NCI-H128 (cell line): Measurements from ENCODE around the gene APOL3.
"Not testable (repeated sequence)": the region's sequence is repeated elsewhere in the genome, so short reads cannot be mapped to it uniquely, and the experiment has no call there.

Source experiments
- DNase-seq: peaks from one replicate; lab custom pipeline; 2025; ENCODE audit not compliant: unreplicated experiment; lab: John Stamatoyannopoulos, UW

Gene APOL3

DNA sequence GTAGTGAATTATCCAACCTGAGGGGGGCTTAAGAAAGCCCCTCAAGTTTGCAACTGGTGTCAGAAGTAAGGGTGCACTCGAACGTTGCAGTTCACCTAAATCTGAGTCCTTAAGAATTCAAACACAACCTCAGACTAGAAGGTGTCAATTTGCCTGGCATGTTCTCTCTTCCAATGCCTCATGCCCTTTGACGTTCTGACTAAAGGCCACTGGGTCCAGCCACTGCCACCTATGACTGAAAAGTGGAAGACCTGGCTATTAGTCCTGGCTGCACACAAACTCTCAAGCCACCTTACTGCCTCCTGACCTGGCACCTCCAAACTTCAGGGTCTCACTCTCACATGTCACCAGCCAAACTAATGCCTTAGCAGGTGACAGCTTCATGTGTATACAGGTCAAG lies 33.0 kb upstream of the APOL3 start:
- DNase-seq = no peak

DNA sequence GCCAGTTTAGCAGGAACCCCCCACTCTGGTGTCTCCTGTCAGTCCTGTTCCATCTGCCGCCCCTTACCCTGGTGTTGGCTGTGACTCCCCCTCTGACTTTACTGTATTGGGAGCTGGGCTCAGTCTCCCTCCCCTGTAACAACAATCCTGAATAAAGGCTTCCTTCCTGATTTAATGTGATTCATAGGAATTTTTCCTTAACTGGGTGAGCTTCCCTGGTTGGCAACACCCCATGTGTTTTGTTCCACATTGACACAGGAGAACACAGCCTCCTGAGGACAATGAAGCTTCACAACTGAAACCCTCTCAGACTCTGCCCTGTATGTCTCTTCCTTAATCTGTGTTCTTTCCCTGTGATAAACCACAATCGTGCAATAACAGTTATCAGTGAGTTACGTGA lies 32.6 kb upstream of the APOL3 start:
- no peak for DNase-seq

DNA sequence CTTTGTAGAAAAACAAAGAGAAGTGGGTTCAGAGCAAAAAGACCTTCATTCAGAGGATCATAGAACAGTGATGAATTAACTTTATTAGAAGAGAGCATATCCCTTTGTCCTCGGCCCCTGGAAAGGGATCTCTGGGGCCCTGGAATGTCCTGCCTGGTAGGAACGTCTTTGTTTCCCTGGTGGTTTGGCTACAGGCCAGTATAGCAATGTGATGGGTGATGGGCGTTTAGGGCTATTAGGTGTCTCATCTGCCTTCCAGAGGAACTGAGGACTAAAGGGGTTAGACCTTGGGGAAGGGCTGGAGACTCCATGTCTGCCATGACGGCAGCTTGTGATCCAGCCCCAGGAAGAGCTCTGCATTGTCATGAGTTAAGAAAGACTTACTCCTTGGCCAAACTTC lies 32.0 kb upstream of the APOL3 start:
- DNase-seq = no peak

DNA sequence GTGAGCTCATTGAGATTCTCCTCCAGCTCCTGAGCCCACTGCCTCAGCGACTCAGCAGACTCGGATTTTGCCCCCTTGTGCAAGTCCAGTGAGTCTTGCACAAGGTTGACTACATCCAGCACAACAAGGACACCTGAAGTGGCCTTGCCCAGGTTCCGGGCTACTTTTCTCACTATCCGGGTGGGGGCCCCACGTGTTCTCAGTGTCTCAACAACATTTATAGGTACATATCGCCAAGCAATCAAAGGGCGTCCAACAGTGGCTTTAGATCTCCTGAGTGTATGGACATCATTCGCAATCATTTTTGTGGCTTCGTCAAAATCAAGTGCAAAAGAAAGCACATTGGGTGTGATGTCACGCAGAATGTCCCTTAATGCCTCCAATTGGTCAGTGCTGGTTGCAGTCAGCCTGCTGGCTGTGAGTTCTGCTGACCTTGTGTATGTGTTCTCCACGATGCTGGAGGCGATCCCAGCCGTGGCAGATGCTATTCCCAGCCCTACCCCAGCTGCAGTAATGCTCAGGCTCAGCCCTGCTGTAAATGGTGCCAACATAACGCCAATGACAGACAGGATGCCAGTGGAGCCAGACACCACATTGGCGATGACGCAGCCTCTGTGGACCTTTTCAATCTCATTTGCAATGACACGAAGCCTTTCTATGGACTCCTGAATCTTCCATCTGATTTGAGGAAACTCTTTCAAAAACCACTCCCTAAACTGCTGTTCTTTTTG lies 30.7 kb upstream of the APOL3 start:
- DNase-seq = no peak

DNA sequence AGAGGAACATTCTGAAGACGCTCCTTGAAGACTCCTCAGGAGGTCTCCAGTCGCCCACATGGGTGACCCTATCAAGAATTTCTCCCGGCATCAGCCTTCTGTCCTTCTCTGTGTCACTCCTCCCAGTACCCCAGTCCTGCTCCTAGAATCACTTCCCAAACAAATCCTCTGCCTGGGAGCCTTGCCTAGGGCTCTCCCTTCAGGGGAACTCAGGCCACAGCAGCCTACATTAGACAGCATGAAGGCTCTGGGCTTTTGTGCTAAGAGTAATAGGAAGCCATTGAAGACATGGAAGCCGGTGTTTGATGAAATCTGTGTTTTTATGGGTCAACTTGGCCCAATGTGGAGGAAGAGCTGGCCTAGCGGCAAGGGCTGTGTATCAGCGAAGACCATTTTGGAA lies 27.3 kb upstream of the APOL3 start:
- not testable (repeated sequence) for DNase-seq

DNA sequence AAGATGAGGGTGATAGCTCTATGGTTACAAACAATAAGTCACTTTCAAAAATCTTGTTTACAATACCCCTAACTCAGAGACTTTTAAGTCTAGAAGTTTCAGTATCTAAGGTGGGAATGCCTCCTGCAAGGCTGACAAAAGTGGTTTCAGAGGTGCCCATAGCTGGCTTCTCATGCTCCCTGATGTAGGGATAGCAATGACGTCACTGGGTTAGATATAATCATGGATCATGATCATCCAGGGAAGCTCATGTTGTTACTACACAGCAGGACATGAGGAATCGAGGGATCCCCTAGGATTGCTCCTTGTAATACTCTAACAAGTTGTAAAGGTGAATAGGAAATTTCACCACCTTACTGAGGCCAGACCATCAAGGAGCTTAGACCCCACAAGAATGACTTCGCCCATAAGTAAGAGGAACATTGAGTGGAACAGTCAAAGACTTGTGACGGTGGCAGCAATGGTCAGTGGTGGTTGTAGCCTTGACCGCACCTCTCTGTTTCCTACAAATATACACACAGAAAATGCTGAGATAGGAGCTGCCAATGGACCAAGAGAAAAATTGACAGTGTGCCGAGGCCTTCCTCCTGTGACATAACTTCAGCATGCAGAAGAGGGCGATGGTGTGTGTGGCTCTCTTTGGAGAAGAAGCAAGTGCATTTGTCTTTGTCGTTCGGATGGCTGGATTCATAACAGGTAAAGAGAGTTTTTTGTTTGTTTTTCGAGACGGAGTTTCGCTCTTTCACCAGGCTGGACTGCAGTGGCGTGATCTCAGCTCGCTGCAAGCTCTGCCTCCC lies 25.5 kb upstream of the APOL3 start:
- DNase-seq = no peak

DNA sequence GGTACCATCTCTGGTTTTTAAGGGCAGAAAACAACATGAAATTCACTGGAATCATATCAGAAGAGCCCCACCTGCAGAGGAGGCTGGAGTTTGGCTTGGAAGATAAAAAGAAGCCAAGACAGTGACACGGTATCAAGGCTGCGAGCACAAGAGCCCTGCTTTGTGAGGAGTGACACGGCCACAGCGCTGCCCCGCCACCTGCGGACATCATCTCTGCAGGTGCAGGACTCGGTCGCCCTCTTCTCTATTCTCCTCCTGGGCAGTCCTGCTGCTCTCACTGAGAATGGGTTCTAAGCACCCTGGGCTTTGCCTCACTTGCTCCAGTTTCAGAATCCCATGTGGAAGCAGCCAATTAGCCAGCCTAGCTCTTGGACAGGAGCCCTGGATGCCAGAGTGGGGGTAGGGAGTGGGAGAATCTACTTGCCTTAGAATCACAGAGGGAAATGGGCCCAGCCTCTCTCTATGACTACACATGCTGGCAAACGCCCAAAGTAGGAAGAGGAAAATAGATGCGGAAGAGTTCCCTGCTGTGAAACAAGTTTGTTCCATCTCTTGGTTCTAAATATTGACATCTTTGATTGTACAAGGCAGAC lies 24.0 kb upstream of the APOL3 start:
- no peak for DNase-seq

DNA sequence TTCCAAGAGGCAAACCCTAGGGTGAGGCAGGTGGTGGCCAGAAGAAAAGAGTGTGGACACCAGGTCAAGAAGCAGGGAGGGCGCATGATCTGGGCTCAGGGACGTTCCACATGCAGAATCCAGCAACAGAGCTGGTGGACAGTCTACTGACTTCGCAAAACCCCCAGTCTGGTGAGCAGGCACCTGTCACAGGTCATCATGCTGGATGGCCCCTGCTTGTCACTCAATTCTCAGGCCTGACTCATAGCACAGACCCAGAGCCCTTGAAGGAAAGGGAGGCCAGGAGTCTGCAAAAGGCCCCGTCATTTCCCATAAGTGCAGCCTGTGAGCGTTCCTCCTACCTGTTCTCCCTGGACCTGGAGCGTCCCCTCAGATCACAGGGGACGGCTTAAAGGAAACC lies 22.9 kb upstream of the APOL3 start:
- no peak for DNase-seq

DNA sequence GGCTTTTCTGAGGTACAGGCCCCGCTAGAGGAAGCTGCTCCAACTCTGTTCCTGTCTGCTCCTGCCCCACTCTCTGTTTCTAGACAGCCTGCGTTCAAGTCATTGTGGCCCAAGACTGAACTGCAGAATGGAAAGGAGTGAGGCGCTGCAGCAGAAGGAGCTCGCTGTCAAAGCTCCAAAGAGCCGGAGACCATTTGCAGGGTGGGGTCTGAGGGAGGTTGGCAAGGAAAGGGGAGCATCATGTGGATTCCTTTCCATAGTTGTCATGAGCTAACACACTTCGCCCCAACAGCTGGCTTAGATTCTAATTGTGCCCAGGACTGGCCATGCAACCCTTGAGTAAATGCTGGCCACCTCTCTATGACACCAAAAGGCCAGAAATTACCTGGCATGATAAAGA lies 22.3 kb upstream of the APOL3 start:
- no peak for DNase-seq

DNA sequence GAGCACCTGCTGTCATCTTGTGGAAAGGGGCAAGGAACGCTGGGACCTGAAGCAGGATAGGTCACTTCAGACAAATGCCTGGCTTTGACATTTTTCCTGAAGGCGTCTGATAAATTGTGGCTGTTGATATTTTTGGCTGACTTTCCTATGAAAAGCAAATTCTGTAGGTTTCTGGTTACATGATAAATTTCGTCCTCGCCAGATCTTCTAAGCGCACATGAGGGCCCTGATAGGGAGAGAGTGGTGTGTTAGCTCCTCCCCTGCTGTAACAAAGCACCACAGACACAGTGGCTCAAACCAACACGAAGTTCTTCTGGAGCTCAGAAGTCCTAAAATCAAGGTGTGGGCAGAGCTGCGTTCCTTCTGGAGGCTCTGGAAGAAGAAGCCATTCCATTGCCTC lies 21.5 kb upstream of the APOL3 start:
- DNase-seq = no peak

DNA sequence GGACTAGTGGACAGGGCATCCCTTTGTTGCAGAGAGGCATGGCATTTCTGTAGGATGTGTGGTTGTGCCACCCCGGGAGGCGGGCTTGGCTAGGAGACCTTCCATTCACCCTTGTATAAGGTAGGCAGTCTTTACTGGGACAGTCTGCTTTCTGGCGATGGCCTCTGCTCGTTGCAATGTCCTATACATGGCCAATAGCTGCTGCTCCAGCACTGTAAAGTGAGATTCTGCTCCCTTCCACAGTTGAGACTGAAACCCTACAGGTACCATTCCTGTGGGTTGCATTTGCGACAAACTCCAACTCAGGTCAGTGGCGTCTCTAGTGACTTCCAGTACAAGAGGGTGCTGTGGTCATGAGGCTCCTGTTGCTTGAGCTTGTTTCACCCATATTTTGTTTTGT lies 20.4 kb upstream of the APOL3 start:
- DNase-seq = no peak

DNA sequence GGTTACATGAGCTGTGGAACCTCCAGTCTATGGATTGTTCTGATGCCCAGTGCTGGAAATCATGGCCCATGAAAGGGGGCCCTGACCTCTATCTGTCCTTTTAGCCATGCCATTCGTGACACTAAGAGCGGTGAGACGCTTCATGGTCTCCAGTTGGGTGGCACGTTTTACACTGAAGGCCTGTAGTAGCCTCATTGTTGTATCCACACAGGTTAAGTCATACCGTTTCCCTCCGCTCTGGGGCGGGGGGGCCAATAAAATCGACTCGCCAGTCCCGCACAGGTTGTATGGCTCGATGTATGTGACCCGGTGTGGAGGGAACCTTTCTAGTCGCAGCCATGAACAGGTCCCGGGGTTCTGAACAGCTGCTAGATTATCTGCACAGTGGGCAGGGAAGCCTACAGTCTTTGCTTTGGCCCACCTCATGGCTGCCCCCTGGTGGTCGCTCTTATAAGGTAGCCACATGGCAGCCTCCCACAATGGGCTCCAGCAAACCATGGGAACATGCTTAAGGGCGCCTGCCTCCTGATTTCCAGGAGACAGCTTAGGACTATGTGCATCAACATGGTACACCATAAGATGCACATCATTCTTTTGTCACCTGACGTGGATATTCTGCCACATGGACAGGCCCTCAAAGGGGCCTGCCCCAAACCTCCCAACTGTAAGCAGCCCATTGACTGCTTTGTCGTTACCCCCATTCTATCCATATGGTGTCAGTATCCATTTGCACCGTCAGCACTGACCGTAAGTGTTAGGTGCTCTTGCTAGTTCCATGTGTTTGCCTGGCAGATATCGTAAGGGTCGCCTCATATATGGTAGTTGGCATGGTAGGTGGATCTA lies 19.7 kb upstream of the APOL3 start:
- DNase-seq = no peak

DNA sequence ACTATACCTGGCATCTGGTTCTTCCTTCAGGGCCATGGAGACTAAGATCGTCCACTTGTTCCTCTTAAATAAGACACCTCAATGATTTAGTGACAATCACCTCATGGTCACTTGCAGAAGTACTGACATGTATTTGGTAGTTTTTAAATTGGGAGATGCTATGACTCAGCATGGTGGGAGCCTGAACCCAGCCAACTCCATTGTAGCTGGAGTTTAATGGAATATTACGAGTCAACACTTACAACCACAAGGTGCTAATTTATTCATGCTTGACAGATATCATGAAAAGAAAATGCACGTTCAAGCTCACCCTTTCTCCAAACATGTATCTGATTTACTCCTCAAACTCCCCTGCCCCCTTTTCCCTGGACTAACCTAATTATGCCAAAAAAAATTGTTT lies 16.6 kb upstream of the APOL3 start:
- DNase-seq = no peak

DNA sequence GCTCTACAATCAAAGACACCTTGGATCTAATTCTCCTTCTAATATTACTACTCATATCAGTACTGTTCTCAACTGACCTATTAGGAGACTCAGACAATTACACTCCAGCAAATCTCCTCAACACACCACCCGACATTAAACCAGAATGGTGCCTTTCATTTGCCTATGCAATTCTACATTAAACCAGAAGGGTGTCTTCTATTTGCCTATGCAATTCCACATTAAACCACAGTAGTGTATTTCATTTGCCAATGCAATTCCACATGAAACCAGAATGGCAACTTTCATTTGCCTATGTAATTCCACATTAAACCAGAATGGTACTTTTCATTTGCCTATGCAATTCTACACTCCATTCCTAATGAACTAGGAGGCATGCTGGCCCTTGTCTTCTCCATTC lies 15.3 kb upstream of the APOL3 start:
- DNase-seq = no peak

DNA sequence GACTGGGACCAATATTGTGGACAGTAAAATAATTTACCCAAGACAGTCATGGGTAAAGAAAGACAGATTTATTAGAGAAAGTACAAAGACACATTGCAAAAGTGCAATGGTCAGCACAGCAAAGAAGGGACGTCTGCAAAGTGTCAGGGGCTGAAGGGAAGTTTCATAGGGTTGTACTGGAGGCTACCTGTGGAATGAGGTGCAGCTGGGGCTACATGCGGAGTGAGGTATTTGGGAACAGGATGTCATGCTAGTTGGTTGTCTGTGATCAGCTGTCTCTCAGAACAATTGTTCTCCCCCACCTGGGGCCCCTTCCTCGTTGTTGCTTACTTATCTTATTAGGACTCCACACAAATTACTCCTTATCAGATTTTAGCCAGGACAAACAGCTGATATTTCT lies 11.4 kb upstream of the APOL3 start:
- no peak for DNase-seq

DNA sequence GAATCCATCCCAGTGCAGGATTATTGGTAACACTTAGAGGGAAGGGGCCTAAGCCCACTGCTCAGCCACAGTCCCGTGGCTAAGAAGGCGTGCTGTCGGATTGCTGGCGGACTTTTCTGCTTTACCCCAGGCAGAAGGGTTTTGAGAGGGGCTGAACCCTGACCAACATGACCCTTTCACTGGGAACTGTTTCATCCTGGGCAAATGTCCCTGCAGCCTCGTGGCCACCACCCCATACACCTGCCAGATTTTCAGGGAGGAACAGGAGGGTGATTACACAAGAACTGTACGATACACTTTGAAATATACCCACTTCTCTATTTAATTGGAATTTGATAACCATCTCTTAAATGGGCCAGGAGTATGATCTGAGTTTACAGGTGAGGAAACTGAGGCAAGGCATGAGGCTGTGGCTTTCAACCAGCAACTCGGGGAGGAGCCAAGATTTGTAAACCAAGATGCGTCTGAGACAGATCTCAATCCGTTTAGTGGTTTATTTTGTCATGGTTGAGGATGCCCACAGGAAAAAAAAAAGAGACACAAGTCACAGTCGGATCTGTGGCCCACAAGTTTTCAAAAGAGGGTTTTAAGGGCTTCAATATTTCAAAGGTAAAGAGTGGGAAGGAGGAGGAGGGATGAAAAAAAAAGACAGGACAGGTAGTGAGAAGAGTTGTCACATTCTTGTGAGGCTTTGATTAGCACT lies 6.1 kb upstream of the APOL3 start:
- no peak for DNase-seq

DNA sequence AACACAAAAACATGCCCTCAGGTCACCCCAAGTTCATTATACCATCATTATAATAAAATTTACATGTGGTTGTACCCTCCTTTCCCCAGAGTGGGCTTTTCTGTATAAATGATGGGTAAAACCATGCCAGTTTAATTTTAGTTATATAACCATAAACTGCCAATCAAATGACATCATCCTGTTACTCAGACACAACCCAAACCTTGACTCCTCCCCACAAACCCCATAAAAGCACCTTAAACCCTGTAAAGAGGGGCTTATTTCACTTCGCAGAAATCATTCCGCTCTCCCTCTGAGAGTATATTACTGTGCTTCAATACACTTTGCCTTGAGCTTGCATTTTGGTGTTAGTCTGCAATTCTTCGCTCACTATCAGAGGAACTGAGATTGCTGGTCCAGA lies 5.5 kb upstream of the APOL3 start:
- DNase-seq = no peak

DNA sequence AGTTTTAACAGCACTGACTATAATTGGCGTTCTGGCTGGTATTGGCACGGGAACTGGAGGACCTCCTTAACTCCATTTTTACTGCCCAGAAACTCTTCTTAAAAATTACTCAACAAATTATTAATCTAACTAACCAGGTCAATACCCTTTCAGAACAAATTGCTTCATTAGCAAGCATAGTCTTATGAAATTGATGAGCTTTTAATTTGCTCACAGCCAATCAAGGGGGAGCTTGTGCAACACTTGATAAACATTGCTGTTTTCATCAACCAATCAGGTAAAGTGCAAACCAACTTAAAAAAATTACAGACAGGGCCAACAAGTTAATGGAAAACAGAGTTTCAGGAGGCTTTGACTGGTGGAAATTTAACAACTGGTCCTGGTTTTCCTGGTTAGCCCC lies 4.6 kb upstream of the APOL3 start:
- DNase-seq = no peak

DNA sequence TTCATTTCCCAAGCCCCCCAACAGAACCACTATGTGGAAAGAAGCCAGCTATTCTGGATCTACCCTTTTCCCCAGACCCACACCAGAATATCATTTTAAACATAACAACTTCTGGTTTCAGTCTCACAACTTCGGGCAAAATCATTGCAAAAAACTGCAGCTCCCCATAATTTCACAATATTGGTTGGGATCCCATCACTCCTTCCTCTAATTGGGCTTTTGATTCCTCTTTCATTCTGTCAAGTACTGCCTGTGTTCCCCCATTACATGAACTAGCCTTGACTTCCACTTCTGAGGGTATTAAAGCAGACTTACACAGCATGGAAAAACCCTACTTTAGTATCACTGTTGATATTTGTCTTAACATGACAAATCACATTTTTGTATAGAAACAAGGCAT lies 4.1 kb upstream of the APOL3 start:
- DNase-seq = no peak

DNA sequence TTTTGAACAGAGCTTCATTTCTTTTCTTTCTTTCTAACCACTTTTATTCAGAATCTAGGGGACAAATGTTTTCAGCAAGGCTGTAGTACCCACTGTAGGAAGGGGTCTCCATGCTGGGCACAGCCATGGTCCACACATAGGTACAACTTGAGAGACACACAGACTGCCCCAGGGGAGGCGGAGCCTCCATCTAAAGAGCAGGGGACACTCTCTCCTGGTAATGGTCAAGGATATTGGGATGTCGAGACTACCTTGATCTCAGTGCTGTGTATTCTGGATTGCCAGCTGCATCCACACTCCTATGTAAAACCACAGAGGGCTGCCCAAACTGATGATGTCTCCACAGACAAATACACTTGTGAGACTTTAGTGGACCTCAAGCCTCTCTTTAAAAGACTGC lies 2.9 kb upstream of the APOL3 start:
- DNase-seq = no peak
